Mesodermal cell (in vitro differentiated cells): ENCODE data around the gene ROPN1. TPM values are rescaled to one million over a fixed set of nuclear protein-coding genes. Genes with fewer than 3 reads are reported as not detected.
A peak's percentile ranks its signal among the peaks of the same experiment; 100 is the strongest.
"Not testable (repeated sequence)": the region's sequence is repeated elsewhere in the genome, so short reads cannot be mapped to it uniquely, and the experiment has no call there.

Experiments used
- H3K27ac ChIP-seq: 2 replicates; pipeline ENCODE4 v1.7.0; 2013; ENCODE audit warnings: mild to moderate bottlenecking, low read depth, low read length, moderate library complexity; ENCODE audit not compliant: severe bottlenecking
- H3K36me3 ChIP-seq: 2 replicates; pipeline ENCODE4 v1.7.1; 2013; ENCODE audit warnings: mild to moderate bottlenecking, low read length, moderate library complexity; ENCODE audit not compliant: control insufficient read depth, insufficient read depth
- H3K4me1 ChIP-seq: one replicate; pipeline ENCODE4 v1.7.1; 2013; ENCODE audit warnings: mild to moderate bottlenecking, low read length; ENCODE audit not compliant: insufficient read depth, control insufficient read depth, poor library complexity, severe bottlenecking
- H3K4me3 ChIP-seq: 2 replicates; pipeline ENCODE4 v1.7.0; 2013; ENCODE audit warnings: low read length, control low read depth, mild to moderate bottlenecking; ENCODE audit not compliant: insufficient read depth, poor library complexity, severe bottlenecking; ENCODE audit errors: extremely low read depth
- H3K9me3 ChIP-seq: 2 replicates; pipeline ENCODE4 v1.7.1; 2013; ENCODE audit warnings: mild to moderate bottlenecking, low read length, moderate library complexity; ENCODE audit not compliant: control insufficient read depth
- WGBS, 2 experiments: methylation state at CpG; one replicate each; pipeline ENCODE4 v1.1.5; 2013; ENCODE audit warnings: missing lambda C conversion rate in 2 of 2; ENCODE audit not compliant: insufficient coverage in 2 of 2; 5-methylcytosine and 5-hydroxymethylcytosine counted together
- polyA plus RNA-seq, 2 experiments: library from polyadenylated mRNA; stranded (reverse); fragments of 50-300 nt; gene quantifications; one replicate each; pipeline ENCODE4 v1.2.3, GENCODE V29; 2013

Gene ROPN1
- not detected for polyA plus RNA-seq (2013, experiment 1 of 2)
- polyA plus RNA-seq (2013, experiment 2 of 2) = not detected

DNA sequence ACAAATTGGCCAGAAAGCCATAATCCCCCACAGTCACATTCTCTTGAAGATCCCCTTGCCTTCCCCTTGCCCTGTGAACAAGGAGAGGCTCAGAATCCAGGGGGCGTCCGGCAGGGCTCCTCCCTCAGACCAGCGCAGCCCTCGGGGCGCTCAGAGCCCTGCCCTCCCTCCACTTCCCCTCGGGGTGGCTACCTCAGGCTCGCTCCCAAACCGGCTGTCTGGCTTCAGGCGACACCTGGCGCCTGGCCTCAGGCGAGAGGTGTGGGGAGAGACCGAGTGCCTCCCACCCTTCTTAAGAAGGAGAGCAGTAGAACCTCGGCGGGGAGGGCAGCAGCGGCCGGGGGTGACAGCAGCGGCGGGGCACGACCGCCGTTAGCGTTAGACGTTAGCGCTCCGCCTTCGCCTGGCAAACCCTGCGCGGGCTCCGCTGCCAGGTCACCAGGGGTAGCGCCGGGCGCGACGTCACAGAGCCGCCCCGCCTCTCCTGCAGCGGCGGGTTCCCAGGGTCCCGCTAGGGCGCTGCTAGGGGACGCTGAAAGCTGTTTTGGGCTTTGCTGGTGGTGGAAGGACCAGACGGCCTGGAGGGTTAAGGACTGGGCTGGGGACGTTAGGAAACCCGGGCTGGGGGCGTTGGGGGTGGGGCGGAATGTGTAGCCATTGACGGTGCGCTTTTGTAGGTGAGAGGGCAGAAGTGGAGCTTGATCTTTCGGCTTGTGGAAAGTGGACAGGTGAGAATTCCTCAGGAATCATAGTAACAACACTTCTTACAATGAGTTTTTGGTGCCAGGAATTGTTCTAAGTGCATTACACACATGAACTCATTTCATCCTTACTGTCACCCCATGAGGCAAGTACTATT is at the start of gene ROPN1:
TSS of gene ROPN1 (minus strand) at position 395 of the 859 bp plus-strand sequence. CDS start 11,643 bp downstream, outside the sequence.
- not testable (repeated sequence) for H3K9me3 ChIP-seq, H3K27ac ChIP-seq, H3K4me1 ChIP-seq, H3K36me3 ChIP-seq
- H3K4me3 ChIP-seq = peak within 1 kb of the TSS; percentile 5
- WGBS, 2 experiments = no CpG with 5 or more reads among the region's 49 CpGs

- no peaks in the 10 kb centered on the region for H3K36me3 ChIP-seq
- WGBS, 2 experiments = 83 to 100% methylated on average over 3 to 5 of the region's 5 CpGs
- no peak overlapping the region for H3K27ac ChIP-seq
- no peaks in the 10 kb centered on the region for H3K9me3 ChIP-seq
- no peak overlapping the region for H3K4me3 ChIP-seq
- no peaks in the 10 kb centered on the region for H3K4me1 ChIP-seq
Observed at GRCh38 chr3:124041553-124041952, 49.6 kb upstream of the ROPN1 start.

- no peak overlapping the region for H3K4me3 ChIP-seq
- H3K9me3 ChIP-seq = peaks cover 5% of the 10 kb centered on the region
- H3K27ac ChIP-seq = no peak overlapping the region
- no peaks in the 10 kb centered on the region for H3K36me3 ChIP-seq
- peaks cover 5% of the 10 kb centered on the region for H3K4me1 ChIP-seq
Observed at GRCh38 chr3:124037326-124037725, 45.4 kb upstream of the ROPN1 start.

- H3K4me1 ChIP-seq, H3K9me3 ChIP-seq, H3K36me3 ChIP-seq, H3K4me3 ChIP-seq, H3K27ac ChIP-seq: not testable (repeated sequence)
- WGBS, 2 experiments = 100% methylated on average over 1 of the region's 3 CpGs; no CpG with 5 or more reads in 1 of the 2 experiments
Observed at GRCh38 chr3:124036214-124036613, 44.3 kb upstream of the ROPN1 start.

DNA sequence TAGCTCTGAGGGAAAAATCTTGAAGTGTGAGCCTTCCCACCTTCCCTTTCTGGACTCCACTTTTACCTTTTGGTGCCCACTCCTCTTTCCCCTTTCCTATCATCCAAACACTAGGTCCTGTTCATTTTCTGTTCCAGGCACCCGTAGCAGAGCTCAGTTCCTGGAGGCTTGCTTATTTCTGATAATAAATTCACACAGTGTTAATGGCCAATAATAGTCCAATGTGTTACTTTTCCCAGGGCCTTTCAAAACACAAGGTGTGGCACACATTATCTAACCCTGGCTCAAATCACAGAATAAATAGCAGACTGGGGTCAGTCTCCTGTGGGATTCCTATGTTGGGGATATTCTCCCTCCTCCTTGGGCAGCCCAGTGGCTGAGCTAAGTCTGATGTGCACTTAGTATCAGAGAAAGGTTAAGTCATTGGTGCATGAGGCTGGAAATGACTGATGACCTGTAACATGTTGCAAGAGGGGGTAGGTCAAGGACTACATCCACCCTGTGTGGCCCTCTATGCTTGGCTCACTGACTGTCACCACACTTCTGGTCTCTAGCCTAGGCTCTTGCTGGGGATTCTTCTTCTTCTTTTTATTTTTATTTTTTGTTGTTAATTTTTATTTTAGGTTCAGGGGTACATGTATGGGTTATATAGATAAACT is 43.7 kb upstream of the ROPN1 start:
- Histone ChIP-seq H3K27ac (no peak overlapping the region), H3K4me1 (peaks cover 9% of the 10 kb centered on the region), H3K36me3 (no peaks in the 10 kb centered on the region), H3K4me3 (no peak overlapping the region), H3K9me3 (peaks cover 5% of the 10 kb centered on the region)
- WGBS, 2 experiments = no CpG with 5 or more reads among the region's 1 CpG

DNA sequence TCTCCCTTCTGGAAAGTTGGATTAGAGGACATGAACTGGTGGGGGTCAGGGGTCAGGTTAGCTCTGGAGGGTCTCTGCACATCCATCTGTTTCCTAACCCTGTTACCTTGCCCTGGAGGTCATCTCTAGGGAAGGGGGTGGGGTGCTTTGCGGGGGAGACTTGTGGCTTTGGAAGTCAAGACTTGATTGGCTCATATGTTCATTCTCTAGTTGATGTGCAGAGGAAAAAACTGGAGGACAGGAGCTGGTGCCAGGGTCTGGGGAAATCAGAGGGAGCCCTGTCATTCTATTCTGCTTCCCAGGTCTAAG is 42.9 kb upstream of the ROPN1 start:
- H3K9me3 ChIP-seq = peaks cover 5% of the 10 kb centered on the region
- H3K27ac ChIP-seq = no peak overlapping the region
- WGBS, 2 experiments = 50 to 67% methylated on average over 1 of the region's 1 CpG
- H3K4me1 ChIP-seq = peaks cover 9% of the 10 kb centered on the region
- H3K4me3 ChIP-seq = peak overlapping the region; percentile 90
- no peaks in the 10 kb centered on the region for H3K36me3 ChIP-seq

GRCh38 chr3:124034016-124034843 is 42.3 kb upstream of the ROPN1 start:
- H3K4me3 ChIP-seq = peak overlapping the region; percentile 90
- WGBS, 2 experiments = 3 to 4% methylated on average over 29 to 34 of the region's 47 CpGs
- H3K36me3 ChIP-seq = no peaks in the 10 kb centered on the region
- peaks cover 5% of the 10 kb centered on the region for H3K9me3 ChIP-seq
- H3K4me1 ChIP-seq = peaks cover 9% of the 10 kb centered on the region
- H3K27ac ChIP-seq = no peak overlapping the region

DNA sequence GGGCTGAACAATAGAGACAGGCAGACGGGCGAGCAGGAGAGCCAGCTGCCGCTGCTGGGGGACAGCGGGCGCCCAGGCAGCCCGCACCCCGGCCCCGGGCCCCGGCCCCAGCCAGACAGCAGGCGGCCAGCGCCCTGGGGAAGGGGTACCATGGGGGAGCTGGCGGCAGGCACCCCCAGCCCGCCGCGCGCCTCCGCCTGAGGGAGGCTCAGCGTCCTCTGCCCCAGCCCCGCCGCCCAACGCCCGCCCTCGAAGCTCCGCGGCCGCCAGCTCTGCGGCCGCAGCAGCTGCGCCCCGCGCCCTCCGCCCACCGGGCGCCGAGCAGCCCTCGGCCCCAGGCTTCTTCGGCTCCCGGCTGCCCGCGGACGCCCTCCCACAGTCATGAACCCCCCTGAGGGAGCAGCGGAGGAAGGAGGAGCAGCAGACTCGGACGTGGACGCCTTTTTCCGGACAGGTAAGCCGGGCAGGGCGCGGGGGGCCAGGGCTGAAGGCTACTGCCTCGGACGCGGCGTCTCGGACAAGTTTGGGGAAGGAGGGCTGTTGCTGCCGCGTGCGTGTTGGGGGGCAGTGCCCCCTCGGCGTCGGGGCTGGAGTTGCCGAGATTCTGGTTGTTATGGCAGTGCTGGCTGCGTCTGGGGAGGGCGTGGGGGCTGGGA is 41.6 kb upstream of the ROPN1 start, which contains the start of gene KALRN:
TSS of gene KALRN (plus strand) at position 10 of the 656 bp plus-strand sequence.
- peaks cover 5% of the 10 kb centered on the region for H3K9me3 ChIP-seq
- WGBS, 2 experiments = 0 to 1% methylated on average over 37 to 53 of the region's 63 CpGs
- peaks cover 9% of the 10 kb centered on the region for H3K4me1 ChIP-seq
- peak within 1 kb of the TSS; percentile 90 for H3K4me3 ChIP-seq
- peak within 1 kb of the TSS; percentile 86 for H3K27ac ChIP-seq
- no peaks in the 10 kb centered on the region for H3K36me3 ChIP-seq

DNA sequence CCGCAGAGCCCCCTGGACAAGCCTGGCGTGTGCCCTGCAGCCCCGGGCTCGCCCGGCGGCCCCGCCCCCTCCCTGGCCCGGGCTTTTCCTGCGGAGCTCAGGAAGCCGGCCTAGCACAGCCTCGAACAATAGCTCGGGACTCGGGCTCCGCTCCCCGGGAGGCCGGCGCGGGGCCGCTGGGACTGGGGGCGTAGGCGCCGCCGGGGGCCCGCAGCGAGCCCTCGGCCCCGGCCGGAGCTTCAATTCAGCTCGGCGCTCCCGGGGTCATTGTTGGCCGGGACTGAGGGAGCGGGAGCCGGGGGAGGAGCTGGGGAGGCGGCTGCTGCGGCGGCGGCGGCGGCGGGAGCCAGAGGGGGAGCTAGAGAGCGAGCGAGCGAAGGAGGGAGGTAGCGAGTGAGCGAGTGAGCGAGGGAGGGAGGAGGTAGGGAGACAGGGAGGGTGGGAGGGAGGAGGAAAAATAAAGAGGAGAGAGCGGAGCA is 41.0 kb upstream of the ROPN1 start:
- H3K4me1 ChIP-seq = peaks cover 9% of the 10 kb centered on the region
- no peaks in the 10 kb centered on the region for H3K36me3 ChIP-seq
- H3K4me3 ChIP-seq = peak overlapping the region; percentile 90
- 0% methylated on average over 26 to 41 of the region's 48 CpGs for WGBS, 2 experiments
- H3K27ac ChIP-seq = peak overlapping the region; percentile 86
- H3K9me3 ChIP-seq = peaks cover 5% of the 10 kb centered on the region

DNA sequence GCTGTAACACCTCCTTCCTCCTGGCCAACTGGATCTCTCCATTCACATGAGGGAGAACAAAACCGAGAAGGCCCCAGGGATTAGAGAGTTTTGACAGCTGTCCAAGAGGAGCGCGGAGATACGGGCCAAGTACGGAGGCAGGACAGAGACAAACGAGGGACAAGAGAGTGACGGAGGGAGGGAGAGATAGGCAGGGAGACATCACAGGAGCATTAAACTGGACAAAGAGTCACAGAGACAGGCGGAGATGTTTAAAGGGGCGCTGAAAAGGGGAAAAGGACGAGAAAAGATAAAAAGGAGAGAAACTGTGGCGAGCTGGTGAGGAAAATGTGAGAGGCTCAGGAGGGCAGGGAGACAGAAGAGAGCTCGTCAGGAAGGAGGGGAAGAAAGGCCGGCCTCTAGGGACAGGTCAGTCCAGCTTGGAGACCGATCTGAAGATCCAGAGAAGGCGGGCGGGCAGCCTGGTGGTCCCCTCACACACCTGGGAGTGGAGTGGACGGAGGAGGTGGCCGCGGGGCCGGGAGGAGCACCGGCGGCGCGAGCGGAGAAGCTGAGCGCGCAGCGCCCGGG is 40.5 kb upstream of the ROPN1 start:
- Histone ChIP-seq H3K27ac (peak overlapping the region; percentile 86), H3K4me1 (peaks cover 9% of the 10 kb centered on the region), H3K4me3 (peak overlapping the region; percentile 90), H3K9me3 (peaks cover 5% of the 10 kb centered on the region), H3K36me3 (no peaks in the 10 kb centered on the region)
- WGBS, 2 experiments = 1 to 4% methylated on average over 23 to 26 of the region's 29 CpGs
